ENCODE measurements around the gene TEK.
"Not testable (repeated sequence)": the region's sequence is repeated elsewhere in the genome, so short reads cannot be mapped to it uniquely, and the experiment has no call there.

TEK gene

DNA sequence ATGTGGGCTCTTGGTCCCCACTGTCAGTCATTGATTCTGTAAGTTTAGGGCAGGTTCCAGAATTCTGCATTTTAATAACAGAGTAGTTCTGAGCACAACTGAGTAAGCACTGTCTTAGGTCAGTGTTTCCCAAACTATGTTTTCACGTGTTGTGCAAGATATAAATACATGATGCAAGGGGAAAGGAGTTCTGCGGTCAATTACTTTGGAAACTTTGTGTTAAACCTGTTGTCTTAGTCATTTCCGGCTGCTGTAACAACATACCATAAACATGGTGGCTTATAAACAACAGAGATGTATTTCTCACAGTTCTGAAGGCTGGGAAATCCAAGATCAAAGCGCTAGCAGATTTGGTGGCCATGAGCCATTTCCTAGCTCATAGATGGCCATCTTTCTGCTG is 118.2 kb downstream of the TEK start:
- DNase-seq (ENCODE audit: low read depth), result peak; percentile 78

GRCh38 chr9:27239648-27240047 is 130.6 kb downstream of the TEK start:
- DNase-seq (ENCODE audit: low read depth), result not testable (repeated sequence)

DNA sequence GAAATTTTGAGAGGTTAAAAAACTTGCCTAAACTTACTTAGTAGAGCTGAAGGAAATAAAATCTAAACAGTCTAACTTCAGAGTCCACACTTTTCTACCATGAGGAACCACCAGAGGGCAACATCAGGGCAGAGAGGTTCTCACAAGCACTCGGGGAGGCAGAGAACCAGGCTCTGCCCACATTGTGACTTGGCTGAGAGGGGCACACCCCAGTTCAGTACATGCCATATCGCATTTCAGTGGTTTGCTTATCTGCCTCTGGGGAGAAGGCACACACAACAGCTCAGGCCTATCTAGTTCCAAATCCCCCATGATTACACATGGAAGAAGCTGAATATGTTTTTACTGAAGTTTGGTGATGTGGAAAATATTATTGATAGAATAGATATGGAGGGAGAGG is 138.7 kb downstream of the TEK start:
- DNase-seq (ENCODE audit: low read depth), result peak; percentile 52

DNA sequence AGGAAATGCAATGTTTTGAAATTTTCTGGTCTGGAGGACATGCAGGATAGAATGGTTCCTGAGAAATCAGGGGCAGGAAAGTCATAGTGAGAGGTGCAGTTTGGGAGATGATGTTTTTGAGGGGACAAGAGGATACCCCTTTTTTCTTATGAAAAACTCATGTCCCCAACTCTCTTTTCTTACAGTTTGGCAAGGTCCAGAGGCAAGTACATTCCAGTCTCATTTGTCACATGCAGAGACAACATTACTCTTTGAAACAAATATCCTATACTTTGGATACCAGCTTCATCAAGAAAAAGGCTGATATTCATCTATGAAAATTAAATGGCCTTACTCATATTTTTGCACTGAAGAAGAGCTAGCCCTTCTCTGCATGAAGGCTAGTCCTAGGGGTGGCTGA is 139.7 kb downstream of the TEK start:
- no peak for DNase-seq (ENCODE audit: low read depth)

- no peak for DNase-seq (ENCODE audit: low read depth)
These were observed 149.6 kb downstream of the TEK start for GRCh38 chr9:27258662-27259061.

GRCh38 chr9:27260789-27261516 is 151.9 kb downstream of the TEK start:
- no peak for DNase-seq (ENCODE audit: low read depth)

- DNase-seq (ENCODE audit: low read depth), result no peak
These were observed 152.6 kb downstream of the TEK start for GRCh38 chr9:27261517-27262211.

DNA sequence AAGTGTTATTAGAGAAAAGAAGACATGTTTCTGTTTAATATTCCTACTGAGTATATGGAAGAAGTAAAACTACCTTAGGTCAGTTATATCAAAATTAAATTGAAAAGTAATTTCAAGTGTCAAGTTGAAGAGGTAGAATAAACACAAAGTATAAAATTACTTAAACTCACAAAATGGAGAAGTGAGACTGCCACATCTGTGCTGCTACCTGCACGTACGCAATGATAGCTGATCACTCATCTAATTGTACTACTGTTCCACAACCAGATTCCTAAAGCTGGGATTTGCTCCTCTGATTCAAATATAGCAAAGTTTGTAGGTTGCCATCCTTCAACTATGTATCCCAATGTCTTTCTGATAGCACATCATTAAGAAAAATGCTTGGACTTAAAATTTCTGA is 163.1 kb downstream of the TEK start:
- no peak for DNase-seq (ENCODE audit: low read depth)

DNA sequence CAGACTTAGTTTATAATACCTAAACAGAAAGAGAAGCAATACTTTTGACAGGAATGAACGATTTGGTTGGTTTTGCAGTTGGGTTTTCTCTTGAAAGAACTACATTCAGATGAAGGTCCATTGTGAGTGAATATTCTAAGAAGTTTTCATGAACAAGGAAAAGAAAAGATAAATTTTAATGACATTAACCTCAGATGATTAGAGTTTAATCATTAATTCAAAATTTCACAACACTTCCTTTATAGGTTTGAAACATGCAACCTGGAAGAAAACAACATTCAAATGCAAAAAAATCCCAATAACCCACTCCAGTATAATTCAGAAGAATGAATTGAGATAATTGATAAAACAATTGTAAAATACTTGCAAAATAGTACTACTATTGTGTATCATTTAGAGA is 164.2 kb downstream of the TEK start:
- no peak for DNase-seq (ENCODE audit: low read depth)

GRCh38 chr9:27276193-27277030 is 167.4 kb downstream of the TEK start:
- DNase-seq (ENCODE audit: low read depth), result peak; percentile 64

GRCh38 chr9:27278374-27278773 is 169.3 kb downstream of the TEK start:
- DNase-seq (ENCODE audit: low read depth), result no peak

DNA sequence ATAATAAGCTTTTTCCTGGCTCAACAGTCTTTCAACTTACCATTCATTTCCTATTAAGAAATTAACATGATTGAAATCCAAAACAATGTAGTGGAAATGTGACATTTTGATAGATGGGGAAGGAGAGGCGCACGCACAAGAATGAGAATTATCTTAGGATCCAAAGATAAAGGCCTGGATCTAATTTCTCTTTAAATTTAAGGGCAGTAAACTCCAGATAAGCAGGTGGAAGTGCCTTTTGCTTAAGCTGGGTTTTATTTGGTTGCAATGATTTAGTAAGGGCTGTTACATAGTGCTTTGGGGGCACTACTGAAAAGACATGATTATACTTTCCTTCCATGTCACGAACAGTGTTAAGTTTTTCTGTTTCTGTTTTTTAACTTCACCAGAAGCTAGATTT is 170.6 kb downstream of the TEK start:
- no peak for DNase-seq (ENCODE audit: low read depth)
